H1 (cell line): Measurements from ENCODE around the gene ACOT11. TPM values are rescaled to one million over a fixed set of nuclear protein-coding genes. Genes with fewer than 3 reads are reported as not detected.

Source experiments
- BACH1 ChIP-seq: IDR thresholded peaks from 2 replicates; pipeline ENCODE4 v1.6.1; 2012; ENCODE audit warnings: low read length, improper control_type of control experiment
- BCL11A ChIP-seq, 2 experiments: IDR thresholded peaks; one replicate each; pipeline ENCODE4 v1.6.1; 2011; ENCODE audit warnings: low read depth in 2 of 2, low read length in 2 of 2, mild to moderate bottlenecking in 2 of 2
- CBX5 ChIP-seq: fragments of 300-800, 300-1000 bp; sonication (generic); IDR thresholded peaks from 2 replicates; pipeline ENCODE4 v1.7.1; 2016; ENCODE audit warnings: antibody characterized with exemption, low read length, low read depth
- GABPA ChIP-seq: IDR thresholded peaks from 2 replicates; pipeline ENCODE4 v1.6.1; 2011; ENCODE audit warnings: mild to moderate bottlenecking, low read length, moderate library complexity, borderline replicate concordance; ENCODE audit not compliant: insufficient read depth
- SRF ChIP-seq: IDR thresholded peaks from 2 replicates; pipeline ENCODE4 v1.6.1; 2011; ENCODE audit warnings: mild to moderate bottlenecking, low read depth, low read length, moderate library complexity
- TEAD4 ChIP-seq: IDR thresholded peaks from 2 replicates; pipeline ENCODE4 v1.6.1; 2012; ENCODE audit warnings: low read depth, low read length, inconsistent platforms, mixed read lengths
- YY1 ChIP-seq: IDR thresholded peaks from 2 replicates; pipeline ENCODE4 v1.6.1; 2011; ENCODE audit warnings: low read depth, mild to moderate bottlenecking, low read length
- polyA plus RNA-seq, 7 experiments: library from polyadenylated mRNA; depleted of rRNA in 3 of 7; stranded (reverse) in 5 of 7; unstranded in 2 of 7; fragments of >200 nt in 5 of 7; fragments of 200-250 nt in 2 of 7; gene quantifications; 1 replicate in 5 of 7; 2 replicates in 1 of 7; 4 replicates in 1 of 7; pipeline versions ENCODE4 v1.2.1 to v1.2.3, GENCODE V29; 2011 to 2013; ENCODE audit warnings: missing spikeins in 2 of 7, mixed read lengths in 2 of 7
- total RNA-seq: library from RNA; stranded (reverse); fragmentation: NEBNext Ultra II Directional; extraction: Animal tissue kit (Norgen Biotek cat#: 25700); gene quantifications from 2 replicates; pipeline ENCODE4 v1.2.1, GENCODE V29; 2021

ACOT11 gene
- total and polyA plus RNA-seq, 2 of the 8 experiments (the other 6 are each of a cell fraction or from before 2014, with no cell fraction given): 3.8 to 4.5 TPM

DNA sequence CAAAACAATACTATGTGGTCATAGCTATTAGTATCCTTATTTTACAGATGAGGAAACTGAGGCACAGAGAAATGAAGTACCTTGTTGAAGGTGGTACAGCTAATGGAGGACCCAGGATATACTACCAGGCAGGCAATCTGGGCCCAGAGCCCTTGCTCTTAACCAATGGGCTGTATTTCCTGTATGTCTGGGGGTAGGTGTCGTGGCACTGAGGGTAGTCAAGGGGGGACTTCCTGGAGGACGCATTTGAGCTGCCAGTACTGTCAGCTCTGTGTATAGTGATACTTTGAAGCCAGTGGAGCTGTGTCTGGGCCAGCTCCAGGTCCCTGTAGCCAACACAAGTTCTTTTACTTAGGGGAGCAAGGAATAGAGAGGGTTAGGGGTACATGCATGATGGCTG lies 40.3 kb downstream of the ACOT11 start (continued):
- no peak for TF ChIP-seq CBX5
- TF ChIP-seq GABPA: no peak
- no peak for TF ChIP-seq YY1
- no peak for TF ChIP-seq BCL11A (IDR thresholded peaks at IDR 0.05; ENCODE audit: low read depth in 2 of 2, low read length in 2 of 2)
- no peak for TF ChIP-seq TEAD4
- TF ChIP-seq BACH1: no peak
- no peak for TF ChIP-seq SRF
